GM23338 (cell line): ENCODE results near the gene EPGN. TPM values are rescaled to one million over a fixed set of nuclear protein-coding genes. Genes with fewer than 3 reads are reported as not detected.

Experiments used
- ATAC-seq: fragments of 200-7000 bp; cut with Tn5 transposase; 3 replicates; pipeline ENCODE4 v1.9.1; 2020
- DNase-seq: peaks from one replicate; pipeline ENCODE4 v3.0.0-alpha.2; 2015; ENCODE audit warnings: low spot score
- H2AFZ ChIP-seq: fragments of 200-600 bp; sonication (generic); 2 replicates; pipeline ENCODE4 v1.8.0; 2016; ENCODE audit warnings: antibody characterized with exemption, mild to moderate bottlenecking, moderate library complexity
- H3F3A ChIP-seq: fragments of 200-600 bp; sonication (generic); replicated peaks from 2 replicates; pipeline ENCODE4 v1.8.0; 2017; ENCODE audit warnings: antibody characterized with exemption, mixed run types, low read depth
- H3K27ac ChIP-seq: fragments of 200-600 bp; sonication (generic); 2 replicates; pipeline ENCODE4 v1.6.1; 2016; ENCODE audit warnings: low read depth
- H3K27me3 ChIP-seq: fragments of 200-600 bp; sonication (generic); 2 replicates; pipeline ENCODE4 v1.8.0; 2016; ENCODE audit warnings: mild to moderate bottlenecking, mixed run types, moderate library complexity; ENCODE audit not compliant: insufficient read depth
- H3K36me3 ChIP-seq: fragments of 200-600 bp; sonication (generic); 2 replicates; pipeline ENCODE4 v1.8.0; 2016; ENCODE audit warnings: mild to moderate bottlenecking; ENCODE audit not compliant: insufficient read depth
- H3K4me1 ChIP-seq: fragments of 200-600 bp; sonication (generic); 2 replicates; pipeline ENCODE4 v1.8.0; 2016; ENCODE audit warnings: mild to moderate bottlenecking, moderate library complexity; ENCODE audit not compliant: insufficient read depth
- H3K4me2 ChIP-seq: fragments of 200-600 bp; sonication (generic); 2 replicates; pipeline ENCODE4 v1.7.1; 2017; ENCODE audit warnings: mixed run types
- H3K4me3 ChIP-seq: fragments of 200-600 bp; sonication (generic); 2 replicates; pipeline ENCODE4 v1.6.1; 2016; ENCODE audit warnings: mixed run types
- H3K79me2 ChIP-seq: fragments of 200-600 bp; sonication (generic); replicated peaks from 2 replicates; pipeline ENCODE4 v1.8.0; 2017; ENCODE audit warnings: mild to moderate bottlenecking; ENCODE audit not compliant: insufficient read depth
- H3K9me2 ChIP-seq: fragments of 200-600 bp; sonication (generic); 2 replicates; pipeline ENCODE4 v1.8.0; 2017; ENCODE audit not compliant: insufficient read depth
- H4K20me1 ChIP-seq: fragments of 200-600 bp; sonication (generic); replicated peaks from 2 replicates; pipeline ENCODE4 v1.8.0; 2017; ENCODE audit warnings: mild to moderate bottlenecking; ENCODE audit not compliant: insufficient read depth
- H3K27ac Mint-ChIP-seq: 2 replicates; pipeline ENCODE4 v1.8.0; 2020; ENCODE audit warnings: inconsistent platforms, mild to moderate bottlenecking, moderate library complexity, mixed read lengths
- H3K27me3 Mint-ChIP-seq: 3 replicates; pipeline ENCODE4 v1.8.0; 2022; ENCODE audit warnings: low read depth, mild to moderate bottlenecking, moderate library complexity, mixed read lengths, inconsistent platforms; ENCODE audit not compliant: insufficient read depth, poor library complexity
- H3K36me3 Mint-ChIP-seq: 3 replicates; pipeline ENCODE4 v1.8.0; 2021; ENCODE audit warnings: low read depth, mild to moderate bottlenecking, inconsistent platforms, moderate library complexity, mixed read lengths
- H3K4me1 Mint-ChIP-seq: 3 replicates; pipeline ENCODE4 v1.8.0; 2020; ENCODE audit warnings: mild to moderate bottlenecking, inconsistent platforms, mixed read lengths
- H3K4me3 Mint-ChIP-seq: 3 replicates; pipeline ENCODE4 v1.8.0; 2021; ENCODE audit warnings: moderate library complexity, mild to moderate bottlenecking, inconsistent platforms, mixed read lengths
- H3K9me3 Mint-ChIP-seq: 3 replicates; pipeline ENCODE4 v1.8.0; 2020; ENCODE audit warnings: moderate library complexity, mild to moderate bottlenecking, inconsistent platforms, mixed read lengths
- CTCF ChIP-seq, 2 experiments: fragments of 200-600 bp in 1 of 2; sonication (generic) in 1 of 2; conservative IDR thresholded peaks; 2 replicates each; pipeline versions ENCODE4 v1.5.1 to v1.6.1; 2016 to 2017; ENCODE audit warnings: antibody characterized with exemption in 2 of 2, low read depth in 2 of 2, mild to moderate bottlenecking in 2 of 2, moderate library complexity in 1 of 2
- EZH2 ChIP-seq: fragments of 200-600 bp; sonication (generic); IDR thresholded peaks from one replicate; pipeline ENCODE4 v1.8.0; 2017; ENCODE audit warnings: antibody characterized with exemption, mild to moderate bottlenecking, low read depth; ENCODE audit not compliant: unreplicated experiment
- EZH2phosphoT487 ChIP-seq: fragments of 200-600 bp; sonication (generic); IDR thresholded peaks from one replicate; pipeline ENCODE4 v1.8.1; 2018; ENCODE audit warnings: antibody characterized with exemption; ENCODE audit not compliant: unreplicated experiment
- POLR2AphosphoS5 ChIP-seq: IDR thresholded peaks from 2 replicates; pipeline ENCODE4 v1.6.1; 2016; ENCODE audit warnings: antibody characterized with exemption, low read depth
- REST ChIP-seq: IDR thresholded peaks from one replicate; pipeline ENCODE4 v1.6.1; 2018; ENCODE audit warnings: antibody characterized with exemption; ENCODE audit not compliant: unreplicated experiment
- STAT1 ChIP-seq: IDR thresholded peaks from one replicate; pipeline ENCODE4 v1.6.1; 2016; ENCODE audit warnings: antibody characterized with exemption; ENCODE audit not compliant: unreplicated experiment
- ZNF114 ChIP-seq: fragments of 250-450 bp; sonication (Bioruptor Pico); IDR thresholded peaks from 2 replicates; pipeline ENCODE4 v1.5.0; 2020; ENCODE audit warnings: mild to moderate bottlenecking, moderate library complexity
- ZNF331 ChIP-seq: fragments of 250-450 bp; sonication (Bioruptor Pico); IDR thresholded peaks from 2 replicates; pipeline ENCODE4 v1.5.0; 2020; ENCODE audit warnings: low read depth, mild to moderate bottlenecking, moderate library complexity
- polyA plus RNA-seq: library from polyadenylated mRNA; unstranded; fragments of >200 nt; fragmentation: Nextera tagmentation; extraction: Ambion mirVana; gene quantifications from 2 replicates; pipeline ENCODE4 v1.2.1, GENCODE V29; 2016
- total RNA-seq: library from RNA; depleted of rRNA; stranded (reverse); fragments of >200 nt; shearing (Covaris generic); gene quantifications from 2 replicates; pipeline ENCODE4 v1.2.3, GENCODE V29; 2014

Gene EPGN
- total and polyA plus RNA-seq, 2 experiments from 2014 or later, result not detected

- ATAC-seq (no peak), DNase-seq (no peak)
- Histone ChIP-seq H3K36me3 (no peaks in the 10 kb centered on the region), H3K27me3 (no peaks in the 10 kb centered on the region), H3K9me2 (no peaks in the 10 kb centered on the region), H3F3A (no peaks in the 10 kb centered on the region), H3K4me1 (0 out of 2 replicates have a peak, but pooled peaks cover 3% of the 10 kb centered on the region), H2AFZ (no peak overlapping the region), H3K4me3 (no peak overlapping the region), H4K20me1 (no peaks in the 10 kb centered on the region), H3K4me2 (no peak overlapping the region), H3K79me2 (no peaks in the 10 kb centered on the region), H3K27ac (no peak overlapping the region)
- no peaks in the 10 kb centered on the region for H3K9me3 Mint-ChIP-seq
- H3K36me3 Mint-ChIP-seq, result no peaks in the 10 kb centered on the region
- TF ChIP-seq ZNF331 (no peak), REST (no peak), STAT1 (no peak), EZH2 (no peak), CTCF (conservative IDR thresholded peaks at IDR 0.05; ENCODE audit: low read depth in 2 of 2) (no peak), POLR2AphosphoS5 (no peak)
- no peaks in the 10 kb centered on the region for H3K27me3 Mint-ChIP-seq
- H3K27ac Mint-ChIP-seq, result no peak overlapping the region
- no peak overlapping the region for H3K4me3 Mint-ChIP-seq
- peaks cover 3% of the 10 kb centered on the region; the same call in 1 of the 3 replicates for H3K4me1 Mint-ChIP-seq
Measured at GRCh38 chr4:74314329-74314728, 6.1 kb downstream of the EPGN start.

- no peaks in the 10 kb centered on the region for H3K9me2 ChIP-seq
- H4K20me1 ChIP-seq, result no peaks in the 10 kb centered on the region
- H3K4me3 ChIP-seq, result no peak overlapping the region
- Mint-ChIP-seq H3K4me3 (no peak overlapping the region), H3K4me1 (peaks cover 3% of the 10 kb centered on the region; the same call in 1 of the 3 replicates), H3K27me3 (no peaks in the 10 kb centered on the region), H3K27ac (no peak overlapping the region), H3K36me3 (no peaks in the 10 kb centered on the region), H3K9me3 (no peaks in the 10 kb centered on the region)
- TF ChIP-seq ZNF114 (CRISPR knock-in tag) (no peak), STAT1 (no peak), EZH2phosphoT487 (no peak)
- ATAC-seq (no peak), DNase-seq (no peak)
- H3K27me3 ChIP-seq, result no peaks in the 10 kb centered on the region
- no peak overlapping the region for H3K27ac ChIP-seq
- no peaks in the 10 kb centered on the region for H3K79me2 ChIP-seq
- 0 out of 2 replicates have a peak, but pooled peaks cover 3% of the 10 kb centered on the region for H3K4me1 ChIP-seq
- H3K4me2 ChIP-seq, result no peak overlapping the region
- H2AFZ ChIP-seq, result no peak overlapping the region
- no peaks in the 10 kb centered on the region for H3K36me3 ChIP-seq
- H3F3A ChIP-seq, result no peaks in the 10 kb centered on the region
Measured at GRCh38 chr4:74314944-74315343, 6.7 kb downstream of the EPGN start.
